Panc1 (cell line): ENCODE measurements around the gene SLC12A7.

Experiments
- TCF7L2 ChIP-seq: IDR thresholded peaks from 2 replicates; pipeline ENCODE4 v1.6.1; 2011; ENCODE audit warnings: mild to moderate bottlenecking, low read depth, low read length, inconsistent platforms
- TF ChIP-seq, protein P1 (sequence below): fragments of 450-650 bp; IDR thresholded peaks from 2 replicates; pipeline ENCODE4 v1.5.1; 2017; ENCODE audit warnings: mild to moderate bottlenecking

DNA sequence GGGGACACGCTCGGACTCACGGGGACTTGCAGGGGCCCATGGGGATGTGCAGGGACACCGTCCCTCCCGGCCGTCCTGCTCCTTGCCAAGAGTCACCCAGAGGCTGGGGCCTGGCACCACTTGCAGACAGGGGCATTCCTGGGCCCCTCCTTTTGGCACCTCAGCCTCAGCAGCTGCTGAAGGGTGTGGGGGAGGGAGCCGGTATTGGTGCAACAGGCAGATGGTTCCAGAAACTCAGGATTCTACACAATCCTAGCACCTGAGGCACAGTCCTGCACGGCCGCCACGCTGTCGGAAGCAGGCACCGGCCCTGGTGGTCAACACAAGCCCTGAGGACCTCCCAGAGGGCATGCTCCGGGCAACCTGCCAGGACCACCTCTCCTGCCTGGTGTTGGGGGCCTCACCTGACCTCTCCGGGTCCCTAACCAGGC, 19.3 kb upstream of the SLC12A7 start:
- TF ChIP-seq, protein P1, sequence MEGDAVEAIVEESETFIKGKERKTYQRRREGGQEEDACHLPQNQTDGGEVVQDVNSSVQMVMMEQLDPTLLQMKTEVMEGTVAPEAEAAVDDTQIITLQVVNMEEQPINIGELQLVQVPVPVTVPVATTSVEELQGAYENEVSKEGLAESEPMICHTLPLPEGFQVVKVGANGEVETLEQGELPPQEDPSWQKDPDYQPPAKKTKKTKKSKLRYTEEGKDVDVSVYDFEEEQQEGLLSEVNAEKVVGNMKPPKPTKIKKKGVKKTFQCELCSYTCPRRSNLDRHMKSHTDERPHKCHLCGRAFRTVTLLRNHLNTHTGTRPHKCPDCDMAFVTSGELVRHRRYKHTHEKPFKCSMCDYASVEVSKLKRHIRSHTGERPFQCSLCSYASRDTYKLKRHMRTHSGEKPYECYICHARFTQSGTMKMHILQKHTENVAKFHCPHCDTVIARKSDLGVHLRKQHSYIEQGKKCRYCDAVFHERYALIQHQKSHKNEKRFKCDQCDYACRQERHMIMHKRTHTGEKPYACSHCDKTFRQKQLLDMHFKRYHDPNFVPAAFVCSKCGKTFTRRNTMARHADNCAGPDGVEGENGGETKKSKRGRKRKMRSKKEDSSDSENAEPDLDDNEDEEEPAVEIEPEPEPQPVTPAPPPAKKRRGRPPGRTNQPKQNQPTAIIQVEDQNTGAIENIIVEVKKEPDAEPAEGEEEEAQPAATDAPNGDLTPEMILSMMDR: no peak
- no peak for TF ChIP-seq TCF7L2
